Panc1 (cell line): ENCODE results near the gene CDH13. TPM values are rescaled to one million over a fixed set of nuclear protein-coding genes. Genes with fewer than 3 reads are reported as not detected.

Source experiments
- ATAC-seq: fragments of 200-7000 bp; cut with Tn5 transposase; 2 replicates; pipeline ENCODE4 v1.9.1; 2020; ENCODE audit warnings: mild to moderate bottlenecking, moderate library complexity
- BruUV-seq: library from RNA; stranded (reverse); fragments of 400-500 nt; replicated peaks from 2 replicates; lab custom pipeline; 2021; lab: Mats Ljungman, UMichigan
- CTCF ChIA-PET: fragments of 300-600 bp; sonication (Branson Sonifier 250); formaldehyde crosslinking; loops from one replicate; lab custom pipeline; 2022; ENCODE audit warnings: antibody characterized with exemption; lab: Charles Lee
- POLR2A ChIA-PET: fragments of 300-600 bp; sonication (Branson Sonifier 250); formaldehyde crosslinking; loops from one replicate; lab custom pipeline; 2022; ENCODE audit warnings: antibody characterized with exemption; lab: Charles Lee
- DNase-seq: peaks from one replicate; pipeline ENCODE4 v3.0.0-alpha.2; 2010; ENCODE audit warnings: low read depth, low spot score
- H3K27ac ChIP-seq: 2 replicates; pipeline ENCODE4 v1.5.1; 2011; ENCODE audit warnings: mild to moderate bottlenecking, low read length, inconsistent platforms
- H3K27me3 ChIP-seq: fragments of 200-500 bp; sonication (Bioruptor generic); 2 replicates; pipeline ENCODE4 v1.6.0; 2014; ENCODE audit warnings: low read length, inconsistent platforms; ENCODE audit not compliant: control insufficient read depth, insufficient read depth
- H3K36me3 ChIP-seq: fragments of 200-500 bp; sonication (Bioruptor generic); 2 replicates; pipeline ENCODE4 v1.5.1; 2014; ENCODE audit warnings: inconsistent platforms, mild to moderate bottlenecking, low read length, moderate library complexity; ENCODE audit not compliant: control insufficient read depth, insufficient read depth
- H3K4me1 ChIP-seq: 2 replicates; pipeline ENCODE4 v1.5.1; 2011; ENCODE audit warnings: inconsistent platforms, mild to moderate bottlenecking, low read length, moderate library complexity; ENCODE audit not compliant: control insufficient read depth, insufficient read depth
- H3K4me3 ChIP-seq, 2 experiments: 2 replicates each; pipeline ENCODE4 v1.5.1; 2011 to 2012; ENCODE audit warnings: low read depth in 2 of 2, low read length in 2 of 2, mild to moderate bottlenecking in 2 of 2, inconsistent platforms in 1 of 2, moderate library complexity in 1 of 2
- H3K9me3 ChIP-seq: fragments of 200-500 bp; sonication (Bioruptor generic); 2 replicates; pipeline ENCODE4 v1.5.1; 2014; ENCODE audit warnings: low read depth, mild to moderate bottlenecking, inconsistent platforms, low read length, moderate library complexity; ENCODE audit not compliant: control insufficient read depth, insufficient read depth
- POLR2AphosphoS5 ChIP-seq: IDR thresholded peaks from 2 replicates; pipeline ENCODE4 v1.6.1; 2012; ENCODE audit warnings: mild to moderate bottlenecking, low read depth, low read length, moderate library complexity
- SIN3A ChIP-seq: IDR thresholded peaks from 2 replicates; pipeline ENCODE4 v1.6.1; 2012; ENCODE audit warnings: low read depth, mild to moderate bottlenecking, low read length, moderate library complexity, borderline replicate concordance; ENCODE audit not compliant: insufficient read depth
- TCF7L2 ChIP-seq: IDR thresholded peaks from 2 replicates; pipeline ENCODE4 v1.6.1; 2011; ENCODE audit warnings: mild to moderate bottlenecking, low read depth, low read length, inconsistent platforms
- in situ Hi-C: cut with HindIII; loops from 2 replicates; pipeline ENCODE4 v1.10.0; 2016; ENCODE audit warnings: low sequenced_read_pairs, low pct_unique_long_range_greater_than_20kb
- intact Hi-C: fragments of 100-400 bp; cut with micrococcal nuclease; formaldehyde crosslinking; loops from one replicate; pipeline ENCODE4 v1.10.0; 2022; ENCODE audit not compliant: unreplicated experiment
- total RNA-seq: library from RNA; stranded (reverse); gene quantifications from one replicate; pipeline ENCODE4 v1.2.1, GENCODE V29; 2021; ENCODE audit not compliant: unreplicated experiment
- TF ChIP-seq, protein P1 (sequence below): fragments of 450-650 bp; IDR thresholded peaks from 2 replicates; pipeline ENCODE4 v1.5.1; 2017; ENCODE audit warnings: mild to moderate bottlenecking
- TF ChIP-seq, protein P2 (sequence below), 2 experiments: IDR thresholded peaks; 2 replicates each; pipeline ENCODE4 v1.6.1; 2011 to 2012; ENCODE audit warnings: low read depth in 2 of 2, control low read depth in 1 of 2, low read length in 1 of 2, mild to moderate bottlenecking in 1 of 2, moderate library complexity in 1 of 2; ENCODE audit not compliant: insufficient read depth in 1 of 2

CDH13 gene
- total RNA-seq, 1 experiment from 2014 or later = not detected

GRCh38 chr16:83732536-83732935 lies 1105.8 kb downstream of the CDH13 start:
- in situ Hi-C loops (no loop called here), intact Hi-C loops (no loop called here)
- Histone ChIP-seq H3K27me3 (no peaks in the 10 kb centered on the region), H3K27ac (no peak overlapping the region), H3K36me3 (no peaks in the 10 kb centered on the region), H3K4me1 (no peaks in the 10 kb centered on the region), H3K9me3 (no peaks in the 10 kb centered on the region), H3K4me3 (no peak overlapping the region)
- ChIA-PET POLR2A (no interaction called here), CTCF (no interaction called here)
- ATAC-seq (no peak), DNase-seq (no peak)
- no TSS peak for BruUV-seq
- TF ChIP-seq, protein P1, sequence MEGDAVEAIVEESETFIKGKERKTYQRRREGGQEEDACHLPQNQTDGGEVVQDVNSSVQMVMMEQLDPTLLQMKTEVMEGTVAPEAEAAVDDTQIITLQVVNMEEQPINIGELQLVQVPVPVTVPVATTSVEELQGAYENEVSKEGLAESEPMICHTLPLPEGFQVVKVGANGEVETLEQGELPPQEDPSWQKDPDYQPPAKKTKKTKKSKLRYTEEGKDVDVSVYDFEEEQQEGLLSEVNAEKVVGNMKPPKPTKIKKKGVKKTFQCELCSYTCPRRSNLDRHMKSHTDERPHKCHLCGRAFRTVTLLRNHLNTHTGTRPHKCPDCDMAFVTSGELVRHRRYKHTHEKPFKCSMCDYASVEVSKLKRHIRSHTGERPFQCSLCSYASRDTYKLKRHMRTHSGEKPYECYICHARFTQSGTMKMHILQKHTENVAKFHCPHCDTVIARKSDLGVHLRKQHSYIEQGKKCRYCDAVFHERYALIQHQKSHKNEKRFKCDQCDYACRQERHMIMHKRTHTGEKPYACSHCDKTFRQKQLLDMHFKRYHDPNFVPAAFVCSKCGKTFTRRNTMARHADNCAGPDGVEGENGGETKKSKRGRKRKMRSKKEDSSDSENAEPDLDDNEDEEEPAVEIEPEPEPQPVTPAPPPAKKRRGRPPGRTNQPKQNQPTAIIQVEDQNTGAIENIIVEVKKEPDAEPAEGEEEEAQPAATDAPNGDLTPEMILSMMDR = no peak
- no peak for TF ChIP-seq TCF7L2
- TF ChIP-seq, protein P2, sequence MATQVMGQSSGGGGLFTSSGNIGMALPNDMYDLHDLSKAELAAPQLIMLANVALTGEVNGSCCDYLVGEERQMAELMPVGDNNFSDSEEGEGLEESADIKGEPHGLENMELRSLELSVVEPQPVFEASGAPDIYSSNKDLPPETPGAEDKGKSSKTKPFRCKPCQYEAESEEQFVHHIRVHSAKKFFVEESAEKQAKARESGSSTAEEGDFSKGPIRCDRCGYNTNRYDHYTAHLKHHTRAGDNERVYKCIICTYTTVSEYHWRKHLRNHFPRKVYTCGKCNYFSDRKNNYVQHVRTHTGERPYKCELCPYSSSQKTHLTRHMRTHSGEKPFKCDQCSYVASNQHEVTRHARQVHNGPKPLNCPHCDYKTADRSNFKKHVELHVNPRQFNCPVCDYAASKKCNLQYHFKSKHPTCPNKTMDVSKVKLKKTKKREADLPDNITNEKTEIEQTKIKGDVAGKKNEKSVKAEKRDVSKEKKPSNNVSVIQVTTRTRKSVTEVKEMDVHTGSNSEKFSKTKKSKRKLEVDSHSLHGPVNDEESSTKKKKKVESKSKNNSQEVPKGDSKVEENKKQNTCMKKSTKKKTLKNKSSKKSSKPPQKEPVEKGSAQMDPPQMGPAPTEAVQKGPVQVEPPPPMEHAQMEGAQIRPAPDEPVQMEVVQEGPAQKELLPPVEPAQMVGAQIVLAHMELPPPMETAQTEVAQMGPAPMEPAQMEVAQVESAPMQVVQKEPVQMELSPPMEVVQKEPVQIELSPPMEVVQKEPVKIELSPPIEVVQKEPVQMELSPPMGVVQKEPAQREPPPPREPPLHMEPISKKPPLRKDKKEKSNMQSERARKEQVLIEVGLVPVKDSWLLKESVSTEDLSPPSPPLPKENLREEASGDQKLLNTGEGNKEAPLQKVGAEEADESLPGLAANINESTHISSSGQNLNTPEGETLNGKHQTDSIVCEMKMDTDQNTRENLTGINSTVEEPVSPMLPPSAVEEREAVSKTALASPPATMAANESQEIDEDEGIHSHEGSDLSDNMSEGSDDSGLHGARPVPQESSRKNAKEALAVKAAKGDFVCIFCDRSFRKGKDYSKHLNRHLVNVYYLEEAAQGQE (IDR thresholded peaks at IDR 0.05; ENCODE audit: insufficient read depth in 1 of 2, low read depth in 2 of 2, low read length in 1 of 2) = no peak
- TF ChIP-seq SIN3A = no peak
- TF ChIP-seq POLR2AphosphoS5 = no peak

DNA sequence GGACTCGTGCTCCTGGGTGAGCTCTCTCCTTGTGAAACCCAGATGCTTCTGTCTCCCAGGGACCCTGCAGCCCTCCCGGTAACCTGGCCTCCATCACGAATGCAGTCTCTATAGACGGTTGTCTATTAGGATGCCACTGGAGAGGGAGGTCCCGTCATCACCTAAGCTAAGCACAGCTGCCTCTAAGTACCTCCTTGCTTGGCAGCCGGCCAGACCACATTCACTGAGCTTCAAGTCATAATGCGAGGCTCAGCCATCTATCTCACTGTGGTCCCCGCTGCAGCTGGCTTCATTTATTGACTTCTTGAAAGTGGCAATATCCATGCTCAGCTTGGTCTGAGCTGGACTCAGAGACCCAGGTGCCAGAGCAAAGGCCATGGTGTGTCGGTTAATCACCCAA lies 1106.5 kb downstream of the CDH13 start:
- no peak overlapping the region for H3K27ac ChIP-seq
- no peaks in the 10 kb centered on the region for H3K4me1 ChIP-seq
- TF ChIP-seq TCF7L2 (no peak), SIN3A (no peak), POLR2AphosphoS5 (no peak)
- TF ChIP-seq, protein P1 = no peak
- TF ChIP-seq, protein P2 (IDR thresholded peaks at IDR 0.05; ENCODE audit: insufficient read depth in 1 of 2, low read depth in 2 of 2, low read length in 1 of 2) = no peak
- POLR2A ChIA-PET = no interaction called here
- BruUV-seq = no TSS peak
- no peaks in the 10 kb centered on the region for H3K27me3 ChIP-seq
- DNase-seq = no peak
- H3K9me3 ChIP-seq = no peaks in the 10 kb centered on the region
- intact Hi-C loops = no loop called here
- CTCF ChIA-PET = no interaction called here
- ATAC-seq = no peak
- in situ Hi-C loops = no loop called here
- H3K36me3 ChIP-seq = no peaks in the 10 kb centered on the region
- no peak overlapping the region for H3K4me3 ChIP-seq
